CD14-positive monocyte (primary cell): ENCODE results near the gene MADD. TPM values are rescaled to one million over a fixed set of nuclear protein-coding genes. Genes with fewer than 3 reads are reported as not detected.
A peak's percentile ranks its signal among the peaks of the same experiment; 100 is the strongest.

Source experiments
- DNase-seq, 3 donors: peaks; one replicate each; pipeline ENCODE4 v3.0.0-alpha.2; 2011 to 2022
- H2AFZ ChIP-seq: 2 replicates; pipeline ENCODE4 v1.6.0; 2012; ENCODE audit warnings: mild to moderate bottlenecking, low read depth, low read length, inconsistent platforms; ENCODE audit not compliant: insufficient read depth, poor library complexity, severe bottlenecking
- H3K27ac ChIP-seq, 2 donors: 1 replicate in 1 of 2; 2 replicates in 1 of 2; pipeline ENCODE4 v1.5.1; 2012 to 2013; ENCODE audit warnings: low read length in 2 of 2, control low read depth in 1 of 2, inconsistent platforms in 1 of 2, low read depth in 1 of 2, mild to moderate bottlenecking in 1 of 2
- H3K27me3 ChIP-seq, 2 donors: one replicate each; pipeline versions ENCODE4 v1.6.0 to v1.6.1; 2011 to 2013; ENCODE audit warnings: low read length in 2 of 2; ENCODE audit not compliant: control insufficient read depth in 2 of 2, insufficient read depth in 2 of 2
- H3K36me3 ChIP-seq, 2 donors: replicated peaks in 1 of 2; 1 replicate in 1 of 2; 2 replicates in 1 of 2; pipeline versions ENCODE4 v1.5.1 to v1.6.1; 2012 to 2013; ENCODE audit warnings: low read length in 2 of 2, control low read depth in 1 of 2, inconsistent platforms in 1 of 2, mild to moderate bottlenecking in 1 of 2; ENCODE audit not compliant: insufficient read depth in 2 of 2, control insufficient read depth in 1 of 2
- H3K4me1 ChIP-seq, 2 donors: 1 replicate in 1 of 2; 2 replicates in 1 of 2; pipeline versions ENCODE4 v1.5.1 to v1.6.1; 2012 to 2013; ENCODE audit warnings: low read length in 2 of 2, control low read depth in 1 of 2, inconsistent platforms in 1 of 2, mild to moderate bottlenecking in 1 of 2, moderate library complexity in 1 of 2; ENCODE audit not compliant: insufficient read depth in 2 of 2, control insufficient read depth in 1 of 2
- H3K4me2 ChIP-seq: replicated peaks from 2 replicates; pipeline ENCODE3; 2012; ENCODE audit warnings: low read length, moderate library complexity, mild to moderate bottlenecking; ENCODE audit not compliant: poor library complexity, severe bottlenecking; ENCODE audit errors: extremely low read depth
- H3K4me3 ChIP-seq, 3 experiments: fragments of 200-600 bp in 1 of 3; sonication (generic) in 1 of 3; replicated peaks in 1 of 3; 1 replicate in 2 of 3; 2 replicates in 1 of 3; pipeline ENCODE4 v1.5.1; 2011 to 2013; ENCODE audit warnings: low read length in 3 of 3, mild to moderate bottlenecking in 3 of 3, control low read depth in 2 of 3, low read depth in 2 of 3, inconsistent platforms in 1 of 3, moderate library complexity in 1 of 3
- H3K79me2 ChIP-seq: 2 replicates; pipeline ENCODE4 v1.6.0; 2012; ENCODE audit warnings: mild to moderate bottlenecking, control low read depth, inconsistent platforms, low read length, moderate library complexity; ENCODE audit not compliant: insufficient read depth
- H3K9ac ChIP-seq: 2 replicates; pipeline ENCODE4 v1.6.0; 2017; ENCODE audit warnings: low read length, mild to moderate bottlenecking; ENCODE audit not compliant: insufficient read depth, poor library complexity, severe bottlenecking
- H3K9me3 ChIP-seq, 2 donors: replicated peaks in 1 of 2; 1 replicate in 1 of 2; 2 replicates in 1 of 2; pipeline versions ENCODE4 v1.5.1 to v1.6.1; 2012 to 2013; ENCODE audit warnings: low read length in 2 of 2, control low read depth in 1 of 2; ENCODE audit not compliant: control insufficient read depth in 1 of 2, insufficient read depth in 1 of 2
- H4K20me1 ChIP-seq: 2 replicates; pipeline ENCODE4 v1.6.0; 2012; ENCODE audit warnings: mild to moderate bottlenecking, low read length, control low read depth, moderate library complexity; ENCODE audit not compliant: insufficient read depth
- H3K27ac Mint-ChIP-seq, 7 donors: one replicate each; pipeline ENCODE4 v1.8.0; 2020; ENCODE audit warnings: mild to moderate bottlenecking in 7 of 7, mixed read lengths in 7 of 7, moderate library complexity in 6 of 7, inconsistent platforms in 2 of 7
- H3K27me3 Mint-ChIP-seq, 3 donors: one replicate each; pipeline ENCODE4 v1.8.0; 2021 to 2022; ENCODE audit warnings: low read depth in 3 of 3, mild to moderate bottlenecking in 3 of 3, mixed read lengths in 3 of 3, moderate library complexity in 3 of 3, inconsistent platforms in 1 of 3
- H3K36me3 Mint-ChIP-seq, 2 donors: one replicate each; pipeline ENCODE4 v1.8.0; 2020; ENCODE audit warnings: mixed read lengths in 2 of 2, inconsistent platforms in 1 of 2, mild to moderate bottlenecking in 1 of 2
- H3K4me1 Mint-ChIP-seq: one replicate; pipeline ENCODE4 v1.8.0; 2020; ENCODE audit warnings: mild to moderate bottlenecking, mixed read lengths
- H3K4me3 Mint-ChIP-seq, 2 donors: one replicate each; pipeline ENCODE4 v1.8.0; 2020; ENCODE audit warnings: mild to moderate bottlenecking in 2 of 2, mixed read lengths in 2 of 2, moderate library complexity in 1 of 2
- H3K9me3 Mint-ChIP-seq, 7 donors: one replicate each; pipeline ENCODE4 v1.8.0; 2020 to 2022; ENCODE audit warnings: mixed read lengths in 7 of 7, mild to moderate bottlenecking in 6 of 7, moderate library complexity in 6 of 7, inconsistent platforms in 2 of 7
- CTCF ChIP-seq: fragments of 200-600 bp; IDR thresholded peaks from one replicate; pipeline ENCODE4 v1.8.0; 2022; ENCODE audit warnings: antibody characterized with exemption, mild to moderate bottlenecking
- WGBS: methylation state at CpG from one replicate; pipeline ENCODE4 v1.1.5; 2013; ENCODE audit warnings: missing lambda C conversion rate; ENCODE audit not compliant: insufficient coverage; 5-methylcytosine and 5-hydroxymethylcytosine counted together
- intact Hi-C, 2 donors: fragments of 100-400 bp; cut with micrococcal nuclease; formaldehyde crosslinking; loops; one replicate each; pipeline versions ENCODE4 v1.15.0 to v1.15.1; 2023
- polyA plus RNA-seq, 3 donors: library from polyadenylated mRNA; depleted of rRNA in 1 of 3; unstranded in 2 of 3; stranded (reverse) in 1 of 3; fragments of 300-500 nt in 2 of 3; fragments of >200 nt in 1 of 3; fragmentation: Illumina TruSeq in 2 of 3; gene quantifications; 1 replicate in 2 of 3; 2 replicates in 1 of 3; pipeline ENCODE4 v1.2.3, GENCODE V29; 2012 to 2021

MADD gene
- polyA plus RNA-seq, 3 donors = 6.4 to 58.1 (median 12.2) TPM

- H3K4me2 ChIP-seq = no peak overlapping the region
- WGBS = 87% methylated on average over 11 of the region's 12 CpGs
- H3K4me3 ChIP-seq = no peak overlapping the region
- peak in 1 of 3 donors; percentile 1 for DNase-seq
- Mint-ChIP-seq H3K27ac (peak overlapping the region in 3 of 7 donors; percentile 15 to 57 (median 49)), H3K27me3 (no peaks in the 10 kb centered on the region), H3K9me3 (no peaks in the 10 kb centered on the region), H3K4me3 (no peak overlapping the region), H3K4me1 (peaks cover 8% of the 10 kb centered on the region), H3K36me3 (peaks cover 59 to 61% of the 10 kb centered on the region in 2 donors)
- TF ChIP-seq CTCF = no peak
- H3K27ac ChIP-seq = peak overlapping the region in 1 of 2 donors; percentile 24
- intact Hi-C loops = no loop called here
- no peaks in the 10 kb centered on the region for H3K79me2 ChIP-seq
- H3K4me1 ChIP-seq = peaks cover 0 to 6% of the 10 kb centered on the region in 2 donors
- H3K36me3 ChIP-seq = peaks cover 2 to 5% of the 10 kb centered on the region in 2 donors
- H3K27me3 ChIP-seq = no peaks in the 10 kb centered on the region
- H2AFZ ChIP-seq = no peak overlapping the region
- H4K20me1 ChIP-seq = peaks cover 34% of the 10 kb centered on the region
- H3K9me3 ChIP-seq = no peaks in the 10 kb centered on the region
- H3K9ac ChIP-seq = no peak overlapping the region
These were observed 59.6 kb downstream of the MADD start for GRCh38 chr11:47329431-47329986.

GRCh38 chr11:47329987-47330931, 60.3 kb downstream of the MADD start:
- Histone ChIP-seq H3K9ac (no peak overlapping the region), H2AFZ (no peak overlapping the region), H3K4me2 (no peak overlapping the region), H3K9me3 (no peaks in the 10 kb centered on the region), H3K79me2 (no peaks in the 10 kb centered on the region), H4K20me1 (peaks cover 33% of the 10 kb centered on the region), H3K4me1 (peaks cover 0 to 6% of the 10 kb centered on the region in 2 donors), H3K27me3 (no peaks in the 10 kb centered on the region), H3K36me3 (peaks cover 5 to 11% of the 10 kb centered on the region in 2 donors), H3K27ac (peak overlapping the region in 1 of 2 donors; percentile 12), H3K4me3 (no peak overlapping the region)
- no peak overlapping the region for H3K4me3 Mint-ChIP-seq
- peaks cover 8% of the 10 kb centered on the region for H3K4me1 Mint-ChIP-seq
- 80% methylated on average over 13 of the region's 16 CpGs for WGBS
- no peaks in the 10 kb centered on the region for H3K9me3 Mint-ChIP-seq
- DNase-seq = no peak
- peak overlapping the region in 5 of 7 donors; percentile 20 to 53 (median 46) for H3K27ac Mint-ChIP-seq
- intact Hi-C loops = loop anchor here in 1 of 2 donors (5.0 kb wide), 1 partner anchor 82 kb away; no protein-coding TSS in a partner anchor
- TF ChIP-seq CTCF = no peak
- no peaks in the 10 kb centered on the region for H3K27me3 Mint-ChIP-seq
- H3K36me3 Mint-ChIP-seq = peaks cover 53 to 62% of the 10 kb centered on the region in 2 donors
